HG03280 (cell line): Measurements from ENCODE around the gene DNMBP.

ENCODE experiments used
- ATAC-seq: cut with Tn5 transposase; IDR thresholded peaks from one replicate; pipeline ENCODE4 v1.9.1; 2021; ENCODE audit warnings: mild to moderate bottlenecking, moderate library complexity; ENCODE audit not compliant: unreplicated experiment

DNMBP gene, protein sequence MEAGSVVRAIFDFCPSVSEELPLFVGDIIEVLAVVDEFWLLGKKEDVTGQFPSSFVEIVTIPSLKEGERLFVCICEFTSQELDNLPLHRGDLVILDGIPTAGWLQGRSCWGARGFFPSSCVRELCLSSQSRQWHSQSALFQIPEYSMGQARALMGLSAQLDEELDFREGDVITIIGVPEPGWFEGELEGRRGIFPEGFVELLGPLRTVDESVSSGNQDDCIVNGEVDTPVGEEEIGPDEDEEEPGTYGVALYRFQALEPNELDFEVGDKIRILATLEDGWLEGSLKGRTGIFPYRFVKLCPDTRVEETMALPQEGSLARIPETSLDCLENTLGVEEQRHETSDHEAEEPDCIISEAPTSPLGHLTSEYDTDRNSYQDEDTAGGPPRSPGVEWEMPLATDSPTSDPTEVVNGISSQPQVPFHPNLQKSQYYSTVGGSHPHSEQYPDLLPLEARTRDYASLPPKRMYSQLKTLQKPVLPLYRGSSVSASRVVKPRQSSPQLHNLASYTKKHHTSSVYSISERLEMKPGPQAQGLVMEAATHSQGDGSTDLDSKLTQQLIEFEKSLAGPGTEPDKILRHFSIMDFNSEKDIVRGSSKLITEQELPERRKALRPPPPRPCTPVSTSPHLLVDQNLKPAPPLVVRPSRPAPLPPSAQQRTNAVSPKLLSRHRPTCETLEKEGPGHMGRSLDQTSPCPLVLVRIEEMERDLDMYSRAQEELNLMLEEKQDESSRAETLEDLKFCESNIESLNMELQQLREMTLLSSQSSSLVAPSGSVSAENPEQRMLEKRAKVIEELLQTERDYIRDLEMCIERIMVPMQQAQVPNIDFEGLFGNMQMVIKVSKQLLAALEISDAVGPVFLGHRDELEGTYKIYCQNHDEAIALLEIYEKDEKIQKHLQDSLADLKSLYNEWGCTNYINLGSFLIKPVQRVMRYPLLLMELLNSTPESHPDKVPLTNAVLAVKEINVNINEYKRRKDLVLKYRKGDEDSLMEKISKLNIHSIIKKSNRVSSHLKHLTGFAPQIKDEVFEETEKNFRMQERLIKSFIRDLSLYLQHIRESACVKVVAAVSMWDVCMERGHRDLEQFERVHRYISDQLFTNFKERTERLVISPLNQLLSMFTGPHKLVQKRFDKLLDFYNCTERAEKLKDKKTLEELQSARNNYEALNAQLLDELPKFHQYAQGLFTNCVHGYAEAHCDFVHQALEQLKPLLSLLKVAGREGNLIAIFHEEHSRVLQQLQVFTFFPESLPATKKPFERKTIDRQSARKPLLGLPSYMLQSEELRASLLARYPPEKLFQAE (N-terminal part only)

DNA sequence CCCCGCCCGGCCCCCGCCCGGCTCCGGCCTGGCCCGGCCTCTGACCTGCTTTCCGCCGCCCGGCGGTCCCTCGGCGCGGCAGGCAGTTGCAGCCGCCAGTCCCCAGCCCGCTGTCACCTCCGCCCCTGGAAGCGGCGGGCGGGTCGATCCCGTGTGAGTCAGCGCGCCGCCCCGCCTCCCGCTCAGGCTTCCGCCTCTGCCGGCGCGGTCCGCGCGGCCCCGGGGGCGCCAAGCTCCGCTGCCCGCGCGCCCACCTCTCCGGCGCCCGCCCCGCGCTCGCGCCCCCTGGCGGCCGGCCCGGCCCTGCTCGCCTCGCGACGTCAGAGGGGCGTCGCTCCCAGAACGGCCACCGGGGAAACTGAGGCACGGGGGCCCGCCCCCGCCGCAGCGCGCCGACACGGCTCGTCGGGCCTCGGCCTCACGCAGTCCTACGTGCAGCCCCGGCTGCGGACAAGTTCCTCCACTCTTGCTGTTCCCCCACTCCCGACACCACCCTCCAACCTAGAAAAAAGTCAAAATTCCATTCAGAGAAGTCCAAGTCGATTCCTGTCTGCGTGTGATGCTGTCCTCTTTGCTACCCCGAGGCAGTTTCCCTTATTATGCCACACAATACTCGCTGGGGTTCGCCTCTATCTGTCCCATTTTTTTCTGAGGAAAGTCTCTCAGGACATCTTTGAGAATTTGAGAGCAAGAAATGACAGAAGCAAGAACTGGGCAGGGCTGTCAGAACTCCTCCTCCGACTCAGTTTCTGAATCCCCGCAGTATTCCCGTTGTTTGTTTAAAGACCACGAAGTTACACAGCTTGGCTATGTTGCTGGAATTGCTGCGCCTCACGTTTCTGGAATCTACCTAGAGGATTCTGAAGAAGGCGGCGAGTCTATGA lies at the start of gene DNMBP:
Gene DNMBP (minus strand): TSS at position 155 of the 884 bp plus-strand sequence. CDS start 37,823 bp downstream, outside the sequence.
- ATAC-seq: peak; percentile 63

DNA sequence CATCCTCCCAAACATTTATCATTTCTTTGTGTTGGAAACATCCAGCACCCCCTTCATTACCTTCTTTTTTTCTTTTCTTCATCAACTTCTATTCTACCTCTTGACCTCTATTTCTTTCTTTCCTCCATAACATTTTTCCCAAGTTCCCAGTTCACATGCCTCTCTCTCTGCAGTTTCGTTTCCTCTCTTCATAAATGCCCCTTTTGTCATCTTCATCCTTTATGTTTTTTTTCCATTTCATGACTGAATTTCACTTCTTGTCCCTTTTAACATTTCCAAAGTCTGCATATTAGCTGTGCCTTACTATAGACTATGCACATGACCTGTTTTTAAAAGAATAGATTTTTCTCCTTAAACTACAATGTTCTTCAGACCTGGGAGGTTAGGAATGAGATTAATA lies 48.2 kb upstream of the DNMBP start:
- no peak for ATAC-seq

DNA sequence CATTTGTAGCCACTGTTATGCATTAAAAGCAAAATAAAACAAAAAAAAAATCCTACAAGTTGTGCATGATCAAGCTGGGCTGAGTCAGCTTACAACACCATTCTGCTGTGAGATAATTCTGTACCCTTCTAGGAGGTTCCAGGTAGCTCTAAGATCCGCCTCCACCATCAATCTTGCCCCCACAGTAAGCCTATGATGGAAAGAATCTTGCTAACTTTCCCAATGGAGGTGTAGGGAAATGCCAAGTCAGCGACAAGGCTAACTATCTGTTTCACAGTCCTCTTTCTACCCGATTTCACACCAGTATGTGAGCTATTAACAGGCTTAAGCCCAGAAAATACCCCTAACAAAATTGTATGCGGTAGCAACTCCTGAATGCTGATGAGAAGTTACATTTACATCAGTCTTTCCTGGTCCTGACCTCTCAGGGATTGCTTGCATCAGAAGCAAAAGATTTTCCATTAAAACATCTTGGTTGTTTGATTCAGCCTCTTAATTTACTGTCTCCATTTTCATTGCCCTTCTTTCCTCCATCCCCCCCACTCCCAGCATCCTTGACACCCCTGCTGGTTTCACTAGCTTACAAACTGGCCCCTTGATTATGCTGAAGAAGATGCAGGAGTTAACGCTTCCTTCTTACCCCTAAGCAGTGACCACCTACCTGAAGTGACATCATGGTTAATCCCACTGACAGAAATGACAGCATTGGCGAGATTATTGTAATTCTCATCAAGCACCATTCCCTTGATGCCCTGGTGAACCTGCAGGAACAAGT lies 44.1 kb upstream of the DNMBP start:
- ATAC-seq: no peak

DNA sequence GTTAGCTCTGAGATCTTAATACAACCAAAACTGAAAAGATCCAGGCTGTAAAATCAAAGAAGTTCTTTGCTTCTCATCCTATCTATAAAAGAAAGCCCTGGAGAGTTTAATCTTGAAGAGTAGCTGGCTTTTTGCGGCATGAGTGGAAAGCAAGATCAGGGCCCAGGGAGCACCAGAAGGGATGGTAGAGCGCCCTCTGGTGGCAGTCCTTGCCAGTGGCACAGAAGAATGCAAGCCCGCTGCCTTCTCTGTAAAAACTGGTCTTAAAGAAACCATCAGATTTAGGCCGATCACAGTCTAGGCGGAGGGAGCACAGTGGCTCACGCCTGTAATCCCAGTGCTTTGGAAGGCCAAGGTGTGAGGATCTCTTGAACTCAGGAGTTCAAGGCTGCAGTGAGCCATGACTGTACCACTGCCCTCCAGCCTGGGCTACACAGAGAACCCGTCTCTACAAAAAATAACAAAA lies 36.3 kb upstream of the DNMBP start:
- no peak for ATAC-seq

DNA sequence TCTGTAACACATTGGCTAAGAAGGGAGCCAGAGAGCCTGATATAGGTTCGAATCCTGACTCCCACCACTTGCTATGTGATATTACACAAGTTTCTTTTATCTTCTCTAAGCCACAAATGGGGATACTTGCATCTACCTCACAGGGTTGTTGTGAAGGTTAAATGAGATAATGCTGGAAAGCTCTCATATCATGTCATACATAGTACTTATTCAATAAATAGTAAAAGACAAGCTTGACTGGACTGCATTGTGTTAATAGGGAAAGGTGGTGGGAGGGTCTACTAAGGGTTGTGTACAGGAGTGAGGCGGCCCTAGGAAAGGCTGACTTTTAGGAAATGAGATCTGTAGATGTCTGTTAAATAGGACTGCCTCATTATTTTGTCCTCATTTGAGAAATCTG lies 35.8 kb upstream of the DNMBP start:
- ATAC-seq: no peak

DNA sequence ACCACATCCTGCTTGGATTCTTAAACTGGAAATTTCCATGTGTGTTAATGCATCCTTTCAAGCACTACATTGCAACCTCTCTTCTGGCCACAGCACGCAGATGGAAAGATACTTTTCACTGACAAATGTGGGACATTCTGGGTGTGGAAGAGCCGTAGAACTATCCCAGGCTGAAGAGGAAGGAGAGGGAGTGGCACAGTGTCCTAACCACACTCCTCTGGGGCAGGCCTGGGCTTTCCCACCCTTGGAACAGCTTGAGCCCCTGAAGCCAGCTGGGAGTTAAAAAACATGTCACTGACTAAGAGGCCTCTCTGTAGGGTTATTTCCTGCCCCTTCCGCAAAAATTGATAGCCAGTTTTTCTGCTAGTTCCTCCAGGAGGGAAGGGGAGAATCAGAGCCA lies 34.0 kb upstream of the DNMBP start:
- ATAC-seq: no peak

DNA sequence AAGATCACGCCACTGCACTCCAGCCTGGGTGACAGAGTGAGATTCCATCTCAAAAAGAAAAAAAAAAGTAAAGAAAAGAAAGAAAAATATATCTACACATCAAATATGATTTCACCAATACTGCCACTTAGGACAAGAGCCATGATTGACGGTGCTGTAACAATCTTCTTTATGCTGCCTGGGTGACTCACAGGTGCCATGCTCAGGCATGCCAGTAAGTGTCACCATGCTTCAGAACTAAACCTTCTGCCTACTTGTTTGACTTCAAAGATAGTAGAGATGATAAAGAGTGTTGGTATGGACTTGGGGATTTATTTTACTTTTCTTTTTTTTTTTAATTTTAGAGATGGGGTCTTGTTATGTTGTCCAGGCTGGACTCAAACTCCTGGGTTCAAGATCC lies 33.6 kb upstream of the DNMBP start:
- no peak for ATAC-seq

DNA sequence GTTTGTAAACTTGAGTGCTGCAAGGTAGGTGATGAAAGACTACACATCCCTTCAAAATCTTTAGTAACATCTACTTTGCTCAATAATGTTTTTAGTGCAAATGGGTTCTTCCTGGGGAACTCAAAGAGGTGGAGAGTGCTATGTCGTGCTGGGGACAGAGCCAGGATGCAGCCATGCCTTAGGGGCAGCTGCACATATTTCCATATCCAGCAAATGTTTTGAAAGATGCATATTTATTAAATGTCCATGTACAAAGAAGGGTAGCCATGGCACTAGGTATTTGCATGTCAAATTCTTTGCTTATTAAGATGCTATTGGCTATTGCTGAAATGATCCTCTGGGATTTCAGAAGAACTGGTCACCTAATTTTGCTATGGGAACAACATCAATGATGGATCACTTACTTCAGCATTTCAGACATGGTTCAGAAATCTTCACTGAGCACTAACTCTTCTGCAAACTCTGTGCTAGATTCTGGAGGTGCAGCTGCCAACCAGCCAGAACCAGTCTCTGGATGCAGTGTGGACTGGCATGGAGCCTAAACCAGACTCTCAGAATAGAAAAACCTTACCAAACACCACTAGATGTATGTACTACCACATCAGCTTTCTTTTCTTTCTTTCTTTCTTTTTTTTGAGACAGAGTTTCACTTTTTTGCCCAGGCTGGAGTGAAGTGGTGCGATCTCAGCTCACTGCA lies 31.7 kb upstream of the DNMBP start:
- no peak for ATAC-seq

DNA sequence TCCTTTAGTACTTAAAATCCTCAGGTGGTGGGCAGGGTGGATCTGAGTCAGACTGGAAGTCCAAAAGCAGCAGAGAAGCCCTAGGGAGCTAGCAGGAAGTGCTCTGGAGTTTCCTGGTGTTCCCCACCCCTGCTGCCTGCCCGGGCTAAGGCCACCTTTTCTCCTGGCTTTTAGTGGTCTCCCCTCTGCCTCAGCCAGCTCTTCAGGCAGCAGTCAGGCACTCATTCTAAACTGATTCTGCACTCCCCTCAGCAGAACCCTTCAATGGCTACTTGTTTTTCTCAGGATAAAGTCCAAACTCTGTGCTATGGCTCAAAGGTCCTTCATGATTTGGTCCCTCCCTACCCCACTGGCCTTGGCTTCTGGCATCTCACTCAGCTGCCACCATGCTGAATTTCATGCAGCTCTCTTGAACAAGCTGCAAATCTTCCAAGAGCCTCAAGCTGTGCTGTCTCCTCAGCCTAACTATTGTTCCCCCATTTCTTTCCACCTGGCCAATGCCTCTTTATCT lies 28.9 kb upstream of the DNMBP start:
- ATAC-seq: no peak

DNA sequence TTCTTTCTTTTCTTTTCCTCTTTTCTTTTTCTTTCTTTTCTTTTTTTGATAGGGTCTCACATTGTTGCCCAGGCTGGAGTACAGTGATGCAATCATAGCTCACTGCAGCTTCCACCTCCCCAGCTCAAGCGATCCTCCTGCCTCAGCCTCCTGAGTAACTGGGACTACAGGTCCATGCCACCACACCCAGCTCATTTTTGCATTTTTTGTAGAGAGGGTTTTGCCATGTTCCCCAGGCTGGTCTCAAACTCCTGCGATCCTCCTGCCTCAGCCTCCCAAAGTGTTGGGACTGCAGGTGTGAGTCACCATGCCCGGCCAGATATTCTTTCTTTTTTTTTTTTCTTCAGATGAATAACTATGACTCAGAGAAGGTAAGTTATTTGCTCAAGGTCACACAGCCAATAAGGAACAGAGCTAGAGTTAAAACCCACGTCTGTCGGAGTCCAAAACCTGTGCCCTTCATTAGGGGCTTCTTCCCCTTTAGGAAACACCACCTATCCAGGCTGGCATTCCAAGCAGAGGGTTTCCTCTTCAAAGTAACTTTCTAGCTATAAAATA lies 28.1 kb upstream of the DNMBP start:
- no peak for ATAC-seq

DNA sequence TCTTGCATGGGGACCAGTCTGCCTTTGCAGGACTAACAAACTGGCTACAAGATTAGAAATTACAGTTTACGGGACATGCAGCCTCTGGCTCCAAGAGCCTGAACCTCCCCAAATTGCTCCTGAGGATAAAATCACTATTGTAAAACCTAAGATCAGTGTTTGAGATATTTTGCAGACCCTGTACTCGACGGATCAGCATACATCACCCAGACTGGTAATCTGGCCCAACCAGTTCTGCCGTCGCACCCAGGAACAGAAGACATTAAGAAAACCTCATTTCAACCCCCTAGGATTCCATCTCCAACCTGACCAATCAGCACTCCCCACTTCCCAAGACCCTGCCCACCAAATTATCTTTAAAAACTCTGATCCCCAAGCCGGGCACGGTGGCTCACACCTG lies 27.1 kb upstream of the DNMBP start:
- ATAC-seq: no peak

DNA sequence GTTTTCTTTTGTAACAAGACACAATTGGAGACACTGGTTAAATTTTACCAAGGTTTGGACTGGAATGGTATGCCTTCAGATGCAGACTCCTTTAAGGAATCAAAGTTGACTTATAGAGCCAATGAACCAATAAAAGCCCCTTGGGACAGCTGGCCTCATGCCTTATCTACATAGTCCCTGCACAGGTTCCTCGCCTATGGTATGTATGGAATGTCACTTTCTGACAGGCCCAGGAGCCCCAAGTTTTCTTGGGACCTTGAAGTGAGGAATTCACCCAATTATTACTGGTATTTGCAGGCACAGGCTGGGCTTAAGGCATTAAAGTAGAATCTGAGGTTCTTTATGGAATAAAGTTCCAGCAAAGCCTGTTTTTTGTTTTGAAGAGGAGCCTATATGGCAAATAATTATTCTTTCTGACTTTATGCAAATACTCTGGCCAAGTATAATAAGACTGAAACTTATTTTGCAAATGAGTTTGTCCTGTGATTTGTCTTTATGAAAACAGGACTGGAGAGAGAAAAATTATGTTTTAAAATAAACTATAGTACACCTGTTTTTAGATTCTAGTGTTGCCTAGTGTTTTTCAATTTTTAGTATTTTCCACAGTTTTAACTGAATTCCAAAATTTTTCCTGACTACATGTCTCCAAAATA lies 24.1 kb upstream of the DNMBP start:
- no peak for ATAC-seq

DNA sequence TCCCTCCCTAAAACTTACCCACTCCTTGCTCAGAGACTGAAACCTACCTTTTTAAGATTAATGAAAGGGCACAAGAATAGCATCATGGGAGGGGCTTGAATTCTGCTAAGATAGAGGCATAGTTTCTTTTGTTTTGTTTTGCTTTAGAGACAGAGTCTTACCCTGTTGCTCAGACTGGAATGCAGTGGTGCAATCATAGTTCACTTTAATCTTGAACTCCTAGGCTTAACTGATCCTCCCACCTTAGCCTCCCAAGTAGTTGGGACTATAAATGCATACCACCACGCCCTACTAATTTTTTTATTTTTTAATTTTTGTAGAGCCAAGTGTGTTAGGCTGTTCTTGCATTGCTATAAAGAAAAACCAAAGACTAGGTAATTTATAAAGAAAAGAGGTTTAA lies 17.7 kb upstream of the DNMBP start:
- no peak for ATAC-seq

DNA sequence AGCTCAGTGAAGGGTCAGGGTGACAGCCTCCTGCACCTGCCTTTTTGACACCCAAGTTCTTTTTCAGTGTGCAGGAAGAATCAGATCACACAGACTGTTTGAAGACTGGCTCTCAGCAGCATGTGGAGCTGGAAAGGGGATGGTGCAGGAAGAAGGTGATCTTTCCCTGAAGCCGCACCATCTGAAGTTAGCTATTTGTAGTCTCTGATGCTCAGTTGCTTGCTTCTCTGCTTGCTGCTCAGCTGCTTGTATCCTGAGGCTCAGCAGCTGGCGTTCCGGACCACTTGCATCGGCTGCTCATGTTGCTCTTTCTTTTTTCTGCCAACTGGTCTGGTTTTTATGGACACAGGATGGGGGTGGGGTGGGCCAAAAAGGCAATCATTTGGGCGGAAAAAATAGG lies 15.8 kb upstream of the DNMBP start:
- no peak for ATAC-seq

DNA sequence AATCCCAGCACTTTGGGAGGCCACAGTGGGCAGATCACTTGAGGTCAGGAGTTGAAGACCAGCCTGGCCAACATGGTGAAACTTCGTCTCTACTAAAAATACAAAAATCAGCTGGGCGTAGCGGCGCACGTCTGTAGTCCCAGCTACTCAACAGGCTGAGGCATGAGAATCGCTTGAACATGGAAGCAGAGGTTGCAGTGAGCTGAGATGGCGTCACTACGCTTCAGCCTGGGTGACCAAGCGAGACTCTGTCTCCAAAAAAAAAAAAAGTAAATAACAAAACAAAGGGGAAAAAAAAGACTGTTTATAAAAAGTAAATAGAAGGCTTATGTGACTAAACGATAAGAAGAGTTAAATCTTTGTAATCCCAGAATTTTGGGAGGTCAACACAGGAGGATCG lies 15.0 kb upstream of the DNMBP start:
- ATAC-seq: no peak

DNA sequence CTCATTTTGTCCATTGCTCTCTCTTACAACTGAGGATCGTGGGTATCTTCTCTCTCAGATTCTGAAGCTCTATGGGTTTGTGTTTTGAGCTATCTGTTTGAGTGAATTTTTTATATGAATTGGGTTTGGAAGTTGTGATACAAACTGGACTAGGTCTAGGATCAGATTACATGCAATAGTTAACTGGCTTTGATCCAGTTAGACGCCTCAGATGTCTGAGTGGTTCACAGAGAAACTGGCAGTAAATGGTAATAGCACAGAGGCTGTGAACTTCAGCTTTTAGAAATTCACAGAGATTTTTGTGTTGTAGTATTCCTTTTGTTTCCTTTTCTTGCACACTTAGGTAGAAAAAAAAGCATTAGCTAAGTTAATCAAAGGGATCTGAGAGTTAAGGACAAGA lies 12.7 kb upstream of the DNMBP start:
- ATAC-seq: no peak

DNA sequence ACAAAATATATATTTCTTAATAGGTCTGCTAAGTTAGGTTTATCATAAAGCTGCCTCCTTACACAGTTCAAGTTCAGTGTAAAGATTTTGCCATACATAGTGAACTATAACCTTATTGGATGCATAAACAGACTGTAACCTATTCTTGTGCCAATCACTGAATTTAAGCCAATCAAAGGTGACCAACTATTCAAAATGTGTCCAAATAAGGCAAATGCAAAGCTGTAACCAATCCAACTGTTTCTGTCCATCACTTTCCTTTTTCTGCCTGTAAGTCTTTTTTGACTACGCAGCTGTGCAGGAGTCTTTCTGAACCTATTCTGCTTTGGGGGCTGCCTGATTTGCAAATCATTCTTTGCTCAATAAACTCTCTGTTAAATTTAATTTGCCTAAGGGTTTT lies 11.6 kb upstream of the DNMBP start:
- no peak for ATAC-seq

DNA sequence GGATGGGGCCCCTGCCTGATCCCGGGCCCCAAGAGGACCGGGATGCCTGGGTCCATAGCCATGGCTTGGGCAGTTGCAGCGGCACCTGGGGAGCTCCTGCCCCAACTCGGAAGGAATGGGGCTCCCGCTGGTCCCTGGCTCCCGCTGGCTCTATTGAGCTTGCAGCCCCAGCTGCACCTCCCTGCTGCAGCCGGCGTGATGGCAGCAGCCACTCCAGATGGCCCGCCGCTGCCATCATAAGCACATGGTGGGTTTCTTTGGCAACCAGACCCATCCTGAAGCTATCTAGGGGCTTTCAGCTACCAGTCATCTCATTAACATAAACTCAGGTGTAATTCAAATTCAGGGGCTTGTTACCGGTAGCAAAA lies 11.1 kb upstream of the DNMBP start:
- ATAC-seq: no peak
